ENCODE results near the gene RGS16. TPM values are rescaled to one million over a fixed set of nuclear protein-coding genes. Genes with fewer than 3 reads are reported as not detected.

The RGS16 gene, protein sequence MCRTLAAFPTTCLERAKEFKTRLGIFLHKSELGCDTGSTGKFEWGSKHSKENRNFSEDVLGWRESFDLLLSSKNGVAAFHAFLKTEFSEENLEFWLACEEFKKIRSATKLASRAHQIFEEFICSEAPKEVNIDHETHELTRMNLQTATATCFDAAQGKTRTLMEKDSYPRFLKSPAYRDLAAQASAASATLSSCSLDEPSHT
- 0.18 to 0.34 TPM (median 0.19 TPM) in 3 replicates for polyA plus RNA-seq
- 0.67 TPM for polyA plus RNA-seq (2011; ENCODE audit: low read depth)
- 0.22 and 0.41 TPM in 2 replicates for polyA plus RNA-seq (2011; cell fraction: cytosol; rRNA removed)
- polyA plus RNA-seq (2011; cell fraction: nucleus; rRNA removed): 0.32 and 0.79 TPM in 2 replicates
- polyA plus RNA-seq (2012; ENCODE audit: low replicate concordance): 0.13 and 1.4 TPM in 2 replicates
- 0.06 to 0.13 TPM in 2 of 3 replicates, not detected in the other for polyA minus RNA-seq
- not detected for polyA minus RNA-seq (2011; cell fraction: cytosol; rRNA and poly(A)+ RNA removed)
- 0.21 and 0.23 TPM in 2 replicates for polyA minus RNA-seq (2011; cell fraction: nucleus; rRNA and poly(A)+ RNA removed)

DNA sequence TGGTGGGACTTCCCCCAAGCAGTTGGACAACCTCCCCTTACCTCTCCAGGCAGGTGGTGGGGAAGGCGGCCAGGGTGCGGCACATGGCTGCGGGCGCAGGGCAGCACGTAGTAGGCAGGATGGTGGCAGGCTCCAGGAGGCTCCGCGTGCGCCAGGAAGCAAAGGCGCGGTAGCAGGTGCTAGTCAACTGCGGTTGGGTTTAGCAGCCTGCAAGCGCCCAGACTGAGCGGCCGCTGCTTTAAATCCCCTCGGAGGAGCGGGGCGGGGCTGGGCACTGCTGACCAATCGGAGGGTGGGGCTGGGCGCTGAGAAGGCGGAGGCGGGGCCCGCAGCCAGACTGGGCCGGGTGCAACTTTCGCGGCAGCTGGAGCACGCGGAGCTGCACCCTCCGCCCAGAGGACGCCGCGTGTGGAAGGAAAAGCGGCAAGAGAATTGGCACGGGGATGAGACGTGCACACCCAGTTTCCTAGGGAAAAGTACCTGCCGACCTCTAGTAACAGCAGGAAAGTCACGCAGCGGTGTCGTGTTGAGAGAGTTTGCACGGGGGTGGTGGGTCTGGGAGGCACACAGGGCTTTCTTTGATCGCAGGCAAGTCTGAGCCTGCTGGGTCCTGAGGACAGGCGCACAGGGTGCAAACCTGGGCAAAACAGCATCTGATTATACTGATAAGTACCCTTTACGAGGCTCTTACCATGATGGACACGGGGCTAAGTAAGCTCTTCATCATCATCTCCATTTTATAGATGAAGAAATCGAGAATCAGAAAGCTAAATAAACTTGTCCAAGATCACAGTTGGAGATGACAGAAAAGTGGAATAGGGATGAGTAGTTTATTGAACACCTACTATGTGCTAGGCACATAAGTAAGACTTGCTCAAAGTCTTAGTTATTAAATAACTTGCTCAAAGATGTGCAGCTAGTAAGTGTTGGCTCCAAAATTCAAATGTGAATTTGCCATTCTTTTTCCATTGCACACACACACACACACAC is at the start of gene RGS16:
Gene RGS16 (minus strand): TSS at position 215 of the 990 bp plus-strand sequence. CDS start 130 bp downstream, at position 85.
- Histone ChIP-seq H3K9me1 (ENCODE audit: control insufficient read depth, extremely low read depth, insufficient read depth, low read length) (no peaks in the 10 kb centered on the region), H3K27ac (ENCODE audit: control insufficient read depth, insufficient read depth, low read length) (no peak within 1 kb of the TSS), H3K9ac (ENCODE audit: control insufficient read depth, extremely low read depth, insufficient read depth, low read length) (peak within 1 kb of the TSS; percentile 36), H3K36me3 (ENCODE audit: control insufficient read depth in 2 of 2, extremely low read depth in 1 of 2, insufficient read depth in 2 of 2, low read length in 2 of 2) (no peaks in the 10 kb centered on the region), H2AFZ (ENCODE audit: control insufficient read depth, low read length) (peak within 1 kb of the TSS; percentile 98), H3K4me1 (ENCODE audit: control insufficient read depth, extremely low read depth, insufficient read depth, low read length) (peaks cover 8% of the 10 kb centered on the region), H3K4me2 (ENCODE audit: control insufficient read depth, extremely low read depth, insufficient read depth, low read depth, low read length) (peak within 1 kb of the TSS; percentile 88), H3K27me3 (ENCODE audit: control insufficient read depth, extremely low read depth, insufficient read depth, low read length) (peaks cover 18% of the 10 kb centered on the region), H3K79me2 (ENCODE audit: control insufficient read depth, insufficient read depth, low read length) (no peaks in the 10 kb centered on the region), H3K4me3 (ENCODE audit: control insufficient read depth in 2 of 3, extremely low read depth in 1 of 3, insufficient read depth in 2 of 3, low read depth in 1 of 3, low read length in 3 of 3) (peak within 1 kb of the TSS; percentile 13 to 68 (median 49)), H3K9me3 (ENCODE audit: control insufficient read depth, low read depth, low read length) (no peaks in the 10 kb centered on the region), H4K20me1 (ENCODE audit: control insufficient read depth, extremely low read depth, insufficient read depth, low read length) (no peaks in the 10 kb centered on the region)
- no peak for TF ChIP-seq EZH2 (IDR thresholded peaks at IDR 0.05; ENCODE audit: low read length)
- TF ChIP-seq, protein P1, sequence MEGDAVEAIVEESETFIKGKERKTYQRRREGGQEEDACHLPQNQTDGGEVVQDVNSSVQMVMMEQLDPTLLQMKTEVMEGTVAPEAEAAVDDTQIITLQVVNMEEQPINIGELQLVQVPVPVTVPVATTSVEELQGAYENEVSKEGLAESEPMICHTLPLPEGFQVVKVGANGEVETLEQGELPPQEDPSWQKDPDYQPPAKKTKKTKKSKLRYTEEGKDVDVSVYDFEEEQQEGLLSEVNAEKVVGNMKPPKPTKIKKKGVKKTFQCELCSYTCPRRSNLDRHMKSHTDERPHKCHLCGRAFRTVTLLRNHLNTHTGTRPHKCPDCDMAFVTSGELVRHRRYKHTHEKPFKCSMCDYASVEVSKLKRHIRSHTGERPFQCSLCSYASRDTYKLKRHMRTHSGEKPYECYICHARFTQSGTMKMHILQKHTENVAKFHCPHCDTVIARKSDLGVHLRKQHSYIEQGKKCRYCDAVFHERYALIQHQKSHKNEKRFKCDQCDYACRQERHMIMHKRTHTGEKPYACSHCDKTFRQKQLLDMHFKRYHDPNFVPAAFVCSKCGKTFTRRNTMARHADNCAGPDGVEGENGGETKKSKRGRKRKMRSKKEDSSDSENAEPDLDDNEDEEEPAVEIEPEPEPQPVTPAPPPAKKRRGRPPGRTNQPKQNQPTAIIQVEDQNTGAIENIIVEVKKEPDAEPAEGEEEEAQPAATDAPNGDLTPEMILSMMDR (optimal IDR thresholded peaks at IDR 0.05 in 1 of 3, IDR thresholded peaks at IDR 0.05 in 1 of 3, conservative IDR thresholded peaks at IDR 0.05 in 1 of 3; ENCODE audit: extremely low read depth in 1 of 3, insufficient read depth in 2 of 3, low read length in 3 of 3): no peak
- dilution Hi-C loops (cut with MboI; ENCODE audit: extremely low pct_ligation_motif_present, low sequenced_read_pairs): no loop called here
- FAIRE-seq (no peak), DNase-seq (ENCODE audit: low read depth, low spot score) (no peak)

DNA sequence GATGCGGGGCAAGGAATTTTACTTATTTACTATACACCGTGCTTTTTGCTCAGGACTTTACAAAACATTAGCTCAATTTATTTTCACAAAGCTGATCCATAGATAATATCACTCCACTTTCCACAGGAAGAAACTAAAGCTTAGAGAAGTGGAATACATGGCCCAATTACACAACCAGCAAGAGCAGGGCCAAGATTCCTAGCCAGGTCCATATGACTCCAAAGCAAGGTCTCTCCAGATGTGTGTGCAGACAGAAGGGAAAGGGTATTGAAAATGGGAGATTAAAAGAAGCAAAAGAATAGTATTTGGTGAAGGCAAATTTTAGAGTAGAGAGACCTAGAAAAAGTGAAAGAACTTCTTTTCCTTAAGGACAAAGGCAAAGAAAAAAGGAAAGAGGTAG is 49.8 kb upstream of the RGS16 start:
- no peaks in the 10 kb centered on the region for H3K9me1 ChIP-seq (ENCODE audit: control insufficient read depth, extremely low read depth, insufficient read depth, low read length)
- H3K9me3 ChIP-seq (ENCODE audit: control insufficient read depth, low read depth, low read length): no peaks in the 10 kb centered on the region
- H3K79me2 ChIP-seq (ENCODE audit: control insufficient read depth, insufficient read depth, low read length): no peaks in the 10 kb centered on the region
- dilution Hi-C loops (cut with MboI; ENCODE audit: extremely low pct_ligation_motif_present, low sequenced_read_pairs): no loop called here
- no peak overlapping the region for H2AFZ ChIP-seq (ENCODE audit: control insufficient read depth, low read length)
- TF ChIP-seq, protein P1 (optimal IDR thresholded peaks at IDR 0.05 in 1 of 3, IDR thresholded peaks at IDR 0.05 in 1 of 3, conservative IDR thresholded peaks at IDR 0.05 in 1 of 3; ENCODE audit: extremely low read depth in 1 of 3, insufficient read depth in 2 of 3, low read length in 3 of 3): no peak
- no peak for TF ChIP-seq EZH2 (IDR thresholded peaks at IDR 0.05; ENCODE audit: low read length)
- no peaks in the 10 kb centered on the region for H3K4me1 ChIP-seq (ENCODE audit: control insufficient read depth, extremely low read depth, insufficient read depth, low read length)
- no peaks in the 10 kb centered on the region for H4K20me1 ChIP-seq (ENCODE audit: control insufficient read depth, extremely low read depth, insufficient read depth, low read length)
- H3K4me3 ChIP-seq (ENCODE audit: control insufficient read depth in 2 of 3, extremely low read depth in 1 of 3, insufficient read depth in 2 of 3, low read depth in 1 of 3, low read length in 3 of 3): no peak overlapping the region
- no peak overlapping the region for H3K27ac ChIP-seq (ENCODE audit: control insufficient read depth, insufficient read depth, low read length)
- no peaks in the 10 kb centered on the region for H3K36me3 ChIP-seq (ENCODE audit: control insufficient read depth in 2 of 2, extremely low read depth in 1 of 2, insufficient read depth in 2 of 2, low read length in 2 of 2)
- H3K27me3 ChIP-seq (ENCODE audit: control insufficient read depth, extremely low read depth, insufficient read depth, low read length): peaks cover 6% of the 10 kb centered on the region
- no peak for DNase-seq (ENCODE audit: low read depth, low spot score)
- no peak for FAIRE-seq
- H3K4me2 ChIP-seq (ENCODE audit: control insufficient read depth, extremely low read depth, insufficient read depth, low read depth, low read length): no peak overlapping the region
- no peak overlapping the region for H3K9ac ChIP-seq (ENCODE audit: control insufficient read depth, extremely low read depth, insufficient read depth, low read length)

Data from keratinocyte (primary cell).